ENCODE measurements around the gene SYCE1. TPM values are rescaled to one million over a fixed set of nuclear protein-coding genes. Genes with fewer than 3 reads are reported as not detected.

Gene SYCE1
- polyA plus RNA-seq (not detected in 3 replicates), polyA minus RNA-seq (not detected in 3 replicates)
- polyA plus RNA-seq (2011; ENCODE audit: low read depth) = not detected
- polyA plus RNA-seq (2011; cell fraction: cytosol; rRNA removed) = not detected in 2 replicates
- not detected in 2 replicates for polyA plus RNA-seq (2011; cell fraction: nucleus; rRNA removed)
- polyA plus RNA-seq (2012; ENCODE audit: low replicate concordance) = not detected in 2 replicates
- polyA minus RNA-seq (2011; cell fraction: cytosol; rRNA and poly(A)+ RNA removed) = not detected
- polyA minus RNA-seq (2011; cell fraction: nucleus; rRNA and poly(A)+ RNA removed) = not detected in 2 replicates

GRCh38 chr10:133565441-133566294, at the start of gene SYCE1:
Gene SYCE1, minus strand, starts transcription at chr10:133565583. Its CDS starts 54 bp downstream, at chr10:133565529.
- H3K27ac ChIP-seq (ENCODE audit: control insufficient read depth, insufficient read depth, low read length) = no peak within 1 kb of the TSS

GRCh38 chr10:133614830-133615580, 49.6 kb upstream of the SYCE1 start:
- Histone ChIP-seq H4K20me1 (ENCODE audit: control insufficient read depth, extremely low read depth, insufficient read depth, low read length) (no peaks in the 10 kb centered on the region), H2AFZ (ENCODE audit: control insufficient read depth, low read length) (no peak overlapping the region), H3K36me3 (ENCODE audit: control insufficient read depth in 2 of 2, extremely low read depth in 1 of 2, insufficient read depth in 2 of 2, low read length in 2 of 2) (no peaks in the 10 kb centered on the region), H3K4me1 (ENCODE audit: control insufficient read depth, extremely low read depth, insufficient read depth, low read length) (no peaks in the 10 kb centered on the region), H3K4me2 (ENCODE audit: control insufficient read depth, extremely low read depth, insufficient read depth, low read depth, low read length) (no peak overlapping the region), H3K79me2 (ENCODE audit: control insufficient read depth, insufficient read depth, low read length) (no peaks in the 10 kb centered on the region), H3K27me3 (ENCODE audit: control insufficient read depth, extremely low read depth, insufficient read depth, low read length) (no peaks in the 10 kb centered on the region), H3K4me3 (ENCODE audit: control insufficient read depth in 2 of 3, extremely low read depth in 1 of 3, insufficient read depth in 2 of 3, low read depth in 1 of 3, low read length in 3 of 3) (no peak overlapping the region), H3K9me3 (ENCODE audit: control insufficient read depth, low read depth, low read length) (no peaks in the 10 kb centered on the region), H3K9ac (ENCODE audit: control insufficient read depth, extremely low read depth, insufficient read depth, low read length) (no peak overlapping the region), H3K9me1 (ENCODE audit: control insufficient read depth, extremely low read depth, insufficient read depth, low read length) (no peaks in the 10 kb centered on the region), H3K27ac (ENCODE audit: control insufficient read depth, insufficient read depth, low read length) (no peak overlapping the region)
- dilution Hi-C loops (cut with MboI; ENCODE audit: extremely low pct_ligation_motif_present, low sequenced_read_pairs) = no loop called here
- FAIRE-seq (no peak), DNase-seq (ENCODE audit: low read depth, low spot score) (no peak)
- TF ChIP-seq EZH2 (IDR thresholded peaks at IDR 0.05; ENCODE audit: low read length) (no peak), CTCF (optimal IDR thresholded peaks at IDR 0.05 in 1 of 3, IDR thresholded peaks at IDR 0.05 in 1 of 3, conservative IDR thresholded peaks at IDR 0.05 in 1 of 3; ENCODE audit: extremely low read depth in 1 of 3, insufficient read depth in 2 of 3, low read length in 3 of 3) (no peak)

More at GRCh38 chr10:133565441-133566294, at the start of gene SYCE1:
- Histone ChIP-seq H3K27me3 (ENCODE audit: control insufficient read depth, extremely low read depth, insufficient read depth, low read length) (peaks cover 2% of the 10 kb centered on the region), H4K20me1 (ENCODE audit: control insufficient read depth, extremely low read depth, insufficient read depth, low read length) (no peaks in the 10 kb centered on the region), H3K79me2 (ENCODE audit: control insufficient read depth, insufficient read depth, low read length) (no peaks in the 10 kb centered on the region), H3K4me1 (ENCODE audit: control insufficient read depth, extremely low read depth, insufficient read depth, low read length) (no peaks in the 10 kb centered on the region), H3K9me3 (ENCODE audit: control insufficient read depth, low read depth, low read length) (no peaks in the 10 kb centered on the region), H3K4me3 (ENCODE audit: control insufficient read depth in 2 of 3, extremely low read depth in 1 of 3, insufficient read depth in 2 of 3, low read depth in 1 of 3, low read length in 3 of 3) (no peak within 1 kb of the TSS), H3K9ac (ENCODE audit: control insufficient read depth, extremely low read depth, insufficient read depth, low read length) (no peak within 1 kb of the TSS), H3K9me1 (ENCODE audit: control insufficient read depth, extremely low read depth, insufficient read depth, low read length) (no peaks in the 10 kb centered on the region), H2AFZ (ENCODE audit: control insufficient read depth, low read length) (no peak within 1 kb of the TSS), H3K36me3 (ENCODE audit: control insufficient read depth in 2 of 2, extremely low read depth in 1 of 2, insufficient read depth in 2 of 2, low read length in 2 of 2) (no peaks in the 10 kb centered on the region), H3K4me2 (ENCODE audit: control insufficient read depth, extremely low read depth, insufficient read depth, low read depth, low read length) (no peak within 1 kb of the TSS)
- TF ChIP-seq CTCF (optimal IDR thresholded peaks at IDR 0.05 in 1 of 3, IDR thresholded peaks at IDR 0.05 in 1 of 3, conservative IDR thresholded peaks at IDR 0.05 in 1 of 3; ENCODE audit: extremely low read depth in 1 of 3, insufficient read depth in 2 of 3, low read length in 3 of 3) (no peak), EZH2 (IDR thresholded peaks at IDR 0.05; ENCODE audit: low read length) (no peak)
- dilution Hi-C loops (cut with MboI; ENCODE audit: extremely low pct_ligation_motif_present, low sequenced_read_pairs) = no loop called here
- DNase-seq (ENCODE audit: low read depth, low spot score) = no peak
- no peak for FAIRE-seq
